H4 (cell line): ENCODE results near the gene DNAH2. TPM values are rescaled to one million over a fixed set of nuclear protein-coding genes. Genes with fewer than 3 reads are reported as not detected.

Source experiments
- DNase-seq: peaks from one replicate; pipeline ENCODE4 v3.0.0-alpha.2; 2015; ENCODE audit warnings: low spot score
- total RNA-seq: library from RNA; depleted of rRNA; stranded (reverse); fragments of >200 nt; shearing (Covaris generic); gene quantifications from 2 replicates; pipeline ENCODE4 v1.2.3, GENCODE V29; 2014

The DNAH2 gene
- total RNA-seq, 1 experiment from 2014 or later = 0.10 TPM

GRCh38 chr17:7818746-7819645 lies 101.5 kb downstream of the DNAH2 start:
- DNase-seq = no peak

- DNase-seq = no peak
These were observed 102.7 kb downstream of the DNAH2 start for GRCh38 chr17:7820231-7820630.

GRCh38 chr17:7822126-7822525 lies 104.6 kb downstream of the DNAH2 start:
- DNase-seq = no peak

GRCh38 chr17:7823581-7824001 lies 106.0 kb downstream of the DNAH2 start:
- DNase-seq = no peak

GRCh38 chr17:7824021-7824924 lies 106.7 kb downstream of the DNAH2 start:
- no peak for DNase-seq

- no peak for DNase-seq
These were observed 107.9 kb downstream of the DNAH2 start for GRCh38 chr17:7825206-7825990.

- DNase-seq = no peak
These were observed 113.1 kb downstream of the DNAH2 start for GRCh38 chr17:7830616-7831015.

- DNase-seq = no peak
These were observed 113.7 kb downstream of the DNAH2 start for GRCh38 chr17:7831233-7831632.

GRCh38 chr17:7832431-7832830 lies 114.9 kb downstream of the DNAH2 start:
- DNase-seq = no peak

- no peak for DNase-seq
These were observed 115.7 kb downstream of the DNAH2 start for GRCh38 chr17:7833011-7833794.

- peak; percentile 85 for DNase-seq
These were observed 116.4 kb downstream of the DNAH2 start, which contains the start of gene KDM6B for GRCh38 chr17:7833795-7834541. KDM6B (plus strand) TSS chr17:7834217; CDS start chr17:7845555, 11,338 bp downstream.

- no peak for DNase-seq
These were observed 117.0 kb downstream of the DNAH2 start for GRCh38 chr17:7834542-7834956.

GRCh38 chr17:7834957-7835813 lies 117.6 kb downstream of the DNAH2 start:
- DNase-seq = peak; percentile 95

- DNase-seq = peak; percentile 60
These were observed 118.5 kb downstream of the DNAH2 start for GRCh38 chr17:7835814-7836595.

- DNase-seq = peak; percentile 95
These were observed 119.3 kb downstream of the DNAH2 start for GRCh38 chr17:7836596-7837407.

GRCh38 chr17:7837408-7838088 lies 120.0 kb downstream of the DNAH2 start:
- no peak for DNase-seq
